GM18517 (cell line): ENCODE measurements around the gene THEM4.
"Not testable (repeated sequence)": the region's sequence is repeated elsewhere in the genome, so short reads cannot be mapped to it uniquely, and the experiment has no call there.

Experiments used
- ATAC-seq: cut with Tn5 transposase; IDR thresholded peaks from one replicate; pipeline ENCODE4 v1.9.1; 2021; ENCODE audit warnings: mild to moderate bottlenecking, moderate library complexity; ENCODE audit not compliant: unreplicated experiment

The THEM4 gene

DNA sequence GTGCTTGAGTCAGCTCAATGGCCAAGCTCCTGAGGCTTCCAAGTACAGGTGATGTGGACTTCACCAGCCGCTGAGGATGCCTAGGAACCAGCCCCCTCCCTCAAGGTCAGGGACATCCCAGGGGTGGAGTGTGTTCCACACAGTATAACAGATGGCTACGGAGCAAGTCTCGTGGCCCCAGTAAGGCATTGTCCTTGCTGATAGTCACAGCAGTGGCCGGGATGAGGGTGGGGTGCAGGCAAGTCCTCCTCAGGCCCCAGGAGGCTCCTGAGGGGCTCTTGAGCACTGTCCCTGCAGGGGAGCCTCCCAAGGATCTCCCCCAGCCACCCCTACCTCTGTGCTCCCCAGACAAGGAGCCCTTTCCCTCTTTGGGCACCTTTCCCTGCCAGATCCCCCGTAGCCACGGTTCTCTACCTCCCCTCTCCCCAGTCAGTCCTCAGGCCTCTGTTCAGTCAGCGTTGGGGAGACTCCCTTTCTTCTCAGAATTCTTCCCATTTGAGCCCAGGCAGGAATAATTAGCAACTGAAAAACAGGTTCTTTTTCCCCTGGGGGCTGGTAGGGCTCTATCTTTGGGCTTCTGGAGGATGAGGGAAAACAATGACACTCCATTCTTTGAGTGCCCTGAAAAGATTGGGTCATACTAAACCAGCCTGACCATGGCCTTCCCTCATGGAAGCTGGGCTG, 48.7 kb downstream of the THEM4 start:
- ATAC-seq = no peak

DNA sequence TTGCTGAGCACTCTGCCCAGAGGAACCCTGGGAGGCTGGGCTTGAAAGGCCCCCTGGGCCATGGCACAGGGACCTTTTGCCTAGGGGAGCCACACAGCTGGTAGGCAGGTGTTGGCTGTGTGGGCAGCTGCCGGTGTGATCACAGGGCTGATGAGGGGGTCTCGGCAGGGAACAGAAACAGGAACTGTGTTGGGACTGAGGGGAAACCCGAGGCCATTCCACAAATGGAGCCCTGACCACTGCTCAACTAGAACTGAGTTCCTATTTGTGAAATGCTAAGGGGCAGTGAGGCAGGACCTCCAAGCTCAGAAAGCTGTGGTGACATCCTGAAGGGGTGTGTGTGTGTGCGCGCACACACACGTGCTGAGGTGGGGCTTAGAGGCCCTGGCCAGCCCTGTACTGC, 49.4 kb downstream of the THEM4 start:
- no peak for ATAC-seq

DNA sequence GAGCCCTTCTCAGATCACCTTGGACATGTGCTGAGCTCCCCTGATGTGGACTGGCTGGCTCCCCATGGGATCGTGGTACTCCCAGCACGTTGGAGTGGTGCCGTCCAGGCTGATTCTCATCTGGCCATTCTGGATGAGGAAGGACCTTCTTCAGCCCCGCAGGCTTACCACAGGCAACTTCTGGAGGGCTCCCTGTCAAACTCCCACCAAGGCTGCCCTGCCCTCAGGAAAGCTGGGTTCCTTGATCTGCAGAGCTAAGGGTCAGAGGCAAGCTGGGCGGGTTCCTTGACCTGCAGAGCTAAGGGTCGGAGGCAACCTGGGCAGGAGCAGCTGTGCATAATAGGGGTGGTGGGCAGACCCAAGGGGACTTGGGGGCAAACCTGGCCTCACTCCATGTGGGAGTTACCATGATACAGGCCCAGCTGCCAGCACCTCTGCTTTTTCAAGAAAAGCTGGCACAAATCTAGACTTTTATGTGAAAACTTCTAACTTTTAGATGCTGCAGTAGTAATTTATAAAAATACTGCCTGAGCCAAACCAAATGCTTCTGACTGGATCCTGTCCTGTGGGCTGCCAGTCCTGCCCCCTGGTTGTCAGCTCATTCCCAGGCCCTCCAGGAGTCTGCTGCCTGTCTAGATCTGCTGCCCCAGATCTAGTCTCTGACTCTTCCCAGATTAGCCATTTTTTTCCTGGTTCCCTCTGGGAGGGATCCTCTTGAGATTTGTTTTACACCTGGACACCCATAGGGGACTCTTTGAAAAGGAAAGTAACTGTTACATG, 50.2 kb downstream of the THEM4 start:
- no peak for ATAC-seq

DNA sequence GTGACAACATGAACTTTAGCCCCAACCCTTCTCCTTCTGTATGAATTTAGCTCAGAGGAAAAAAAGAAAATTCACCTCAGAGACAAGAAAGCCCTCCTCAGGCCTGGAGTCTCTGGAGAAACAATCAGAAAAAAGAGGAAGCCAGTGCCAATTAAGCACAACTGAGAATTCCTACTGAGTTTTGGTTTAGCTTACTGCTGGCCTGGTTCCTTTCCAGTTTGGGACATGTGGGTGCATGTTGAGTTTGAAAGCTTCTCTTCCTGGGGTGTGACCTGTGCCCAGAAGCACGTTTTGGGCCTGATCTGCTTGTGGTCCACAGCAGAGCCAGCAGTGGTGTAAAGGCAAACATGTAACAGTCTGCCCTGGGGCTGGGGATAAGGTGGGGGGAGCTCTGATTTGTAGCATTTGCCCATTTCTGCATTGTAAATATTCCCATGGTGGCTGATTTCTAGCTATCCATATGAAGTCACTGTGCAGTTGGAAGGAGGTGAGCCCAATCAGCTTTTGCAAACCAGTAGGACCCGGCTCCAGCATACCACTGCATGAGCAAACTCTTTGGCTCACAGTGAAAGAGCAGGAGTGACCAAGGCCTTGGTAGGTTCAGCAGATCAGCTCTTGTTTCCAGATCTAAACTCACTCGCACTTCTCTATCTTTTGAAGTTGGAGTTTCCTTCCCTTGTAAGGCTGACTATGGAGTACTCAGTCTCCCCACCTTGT, 51.1 kb downstream of the THEM4 start:
- ATAC-seq = no peak

DNA sequence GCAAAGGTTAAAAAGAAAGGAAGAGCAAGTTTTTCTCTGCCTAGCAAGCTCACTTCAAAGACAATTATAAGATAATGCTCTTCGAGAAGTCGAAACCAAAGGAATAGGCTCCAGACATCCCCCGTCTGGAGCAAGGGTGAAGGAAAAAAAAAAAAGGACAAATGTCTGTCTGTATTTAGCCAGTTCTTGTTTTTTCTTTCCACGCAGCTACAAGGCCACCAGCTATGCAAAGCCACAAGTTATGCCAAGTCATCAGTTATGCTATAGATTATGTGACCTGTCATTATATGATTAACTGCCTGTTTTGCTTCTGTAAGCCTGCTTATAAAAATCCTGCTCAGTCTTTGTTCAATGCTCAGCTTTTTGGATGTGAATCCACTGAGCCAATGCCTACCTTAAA, 53.4 kb downstream of the THEM4 start:
- no peak for ATAC-seq

DNA sequence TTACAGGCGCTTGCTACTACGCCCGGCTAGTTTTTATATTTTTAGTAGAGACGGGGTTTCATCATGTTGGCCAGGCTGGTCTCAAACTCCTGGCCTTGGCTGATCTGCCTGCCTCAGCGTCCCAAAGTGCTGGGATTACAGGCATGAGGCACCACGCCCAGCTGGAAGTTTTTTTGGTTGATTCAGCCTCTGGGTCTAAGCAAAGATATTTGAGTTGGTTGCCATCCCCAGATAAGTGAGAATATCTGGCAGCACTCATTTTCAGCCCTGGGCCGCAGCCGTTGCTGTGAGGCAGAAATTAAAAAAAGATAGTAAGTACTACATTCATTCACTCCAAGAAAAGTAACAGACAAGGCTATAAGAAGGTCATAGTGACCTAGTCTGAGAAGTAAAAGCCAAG, 53.8 kb downstream of the THEM4 start:
- not testable (repeated sequence) for ATAC-seq

DNA sequence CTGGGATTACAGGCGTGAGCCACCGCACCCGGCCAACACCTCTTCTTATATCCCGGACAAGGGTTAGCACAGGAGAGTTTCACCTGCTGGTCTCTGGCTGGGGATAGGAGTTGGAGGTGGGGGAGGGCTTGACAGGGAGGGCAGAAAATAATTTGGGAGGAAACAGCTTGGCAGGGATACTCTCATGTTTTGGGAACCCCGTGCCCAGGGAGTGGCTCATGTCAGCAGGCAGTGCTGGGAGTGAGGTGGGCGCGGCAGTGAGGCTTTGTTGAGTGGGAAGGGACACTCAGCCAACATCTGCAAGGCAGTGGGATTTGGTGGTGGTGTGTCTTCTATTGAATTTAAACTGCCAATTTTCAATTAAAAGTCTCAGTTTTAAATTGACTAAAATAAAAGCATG, 54.7 kb downstream of the THEM4 start:
- ATAC-seq = no peak

DNA sequence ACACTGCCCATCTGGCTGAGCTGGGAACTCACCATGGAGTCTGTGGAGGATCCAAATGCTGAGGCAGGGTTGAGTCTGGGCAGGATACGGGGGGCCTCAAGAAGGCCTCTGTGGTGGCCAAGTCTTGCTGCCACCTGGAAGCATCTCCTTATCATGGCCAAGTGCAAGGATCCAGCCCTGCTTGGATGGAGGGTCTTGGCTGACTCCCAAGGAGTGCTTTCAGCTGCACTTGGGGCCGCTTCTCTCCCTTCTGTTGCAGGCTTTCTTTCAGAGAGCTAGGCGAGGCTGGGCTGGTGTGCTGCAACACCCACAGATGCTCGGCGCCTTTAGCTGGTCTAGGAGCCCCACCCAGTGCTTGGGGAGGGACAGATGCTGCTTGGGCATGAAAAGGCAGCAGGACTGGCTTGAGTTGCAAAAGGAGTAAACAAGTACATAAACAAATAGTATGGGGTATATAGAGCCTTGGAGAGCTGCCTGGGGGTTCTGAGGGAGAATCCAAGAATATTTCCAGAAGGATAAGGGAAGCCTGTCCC, 55.8 kb downstream of the THEM4 start, which contains the start of gene THEM5:
THEM5 (minus strand) TSS at position 302 of the 533 bp plus-strand sequence; CDS start at position 155, 147 bp downstream.
- ATAC-seq = no peak

DNA sequence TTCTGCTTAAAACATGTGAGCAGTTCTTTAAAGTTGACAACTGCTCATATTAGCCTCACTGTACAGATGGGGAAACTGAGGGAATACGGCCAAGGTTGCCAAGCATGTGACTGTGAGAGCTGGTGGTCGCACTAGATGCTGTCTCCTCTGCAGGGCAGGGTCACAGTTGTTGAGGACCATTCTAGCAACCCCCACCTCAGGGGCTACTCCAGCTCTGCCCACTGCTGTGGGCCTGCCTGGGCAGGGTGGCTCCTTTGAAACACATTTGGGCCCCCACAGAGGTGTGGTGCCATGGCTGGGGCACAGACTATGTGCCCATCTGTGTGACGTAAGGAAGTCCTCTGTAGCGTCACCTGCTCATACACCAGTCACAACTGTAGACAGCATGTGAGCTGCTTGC, 56.6 kb downstream of the THEM4 start:
- no peak for ATAC-seq

DNA sequence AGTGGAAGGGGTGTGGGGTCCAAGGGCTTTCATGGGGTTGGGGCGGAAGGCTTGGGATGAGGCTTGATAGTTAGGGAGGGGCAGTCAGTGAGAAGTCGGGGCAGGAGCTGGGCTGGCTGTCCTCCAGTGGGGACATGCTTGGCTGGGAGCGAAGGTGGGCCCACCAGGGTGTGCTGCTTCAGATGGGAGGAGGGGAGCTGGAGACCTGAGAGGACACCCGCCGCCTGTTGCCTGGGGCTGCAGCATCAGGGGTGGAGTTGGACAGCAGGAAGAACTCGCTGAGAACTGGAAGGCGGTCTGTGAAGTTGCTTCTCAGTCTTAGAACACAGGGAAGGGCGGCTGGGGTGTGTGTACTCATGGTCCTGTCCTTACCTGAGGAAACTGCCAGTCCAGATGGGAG, 57.4 kb downstream of the THEM4 start:
- ATAC-seq = no peak

DNA sequence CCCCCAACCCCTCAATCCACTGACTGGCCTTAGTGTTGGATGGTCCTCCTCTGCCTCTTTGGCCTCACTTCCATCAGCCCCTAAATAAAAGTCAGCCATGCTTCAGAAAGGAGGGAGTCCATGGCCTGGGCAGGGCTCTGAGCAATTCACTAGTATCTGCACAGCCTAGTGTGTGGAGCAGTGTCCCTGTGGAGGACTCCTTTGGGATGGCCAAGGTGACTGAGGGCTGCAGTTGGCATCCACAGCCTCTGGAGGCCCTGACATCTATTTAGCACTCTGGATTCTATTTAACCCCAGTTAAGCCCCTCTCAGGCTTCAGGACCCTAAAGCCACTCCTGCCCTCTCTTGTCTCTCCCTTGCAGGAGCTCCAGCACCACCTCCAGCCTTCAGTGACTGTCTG, 59.4 kb downstream of the THEM4 start:
- ATAC-seq = no peak

DNA sequence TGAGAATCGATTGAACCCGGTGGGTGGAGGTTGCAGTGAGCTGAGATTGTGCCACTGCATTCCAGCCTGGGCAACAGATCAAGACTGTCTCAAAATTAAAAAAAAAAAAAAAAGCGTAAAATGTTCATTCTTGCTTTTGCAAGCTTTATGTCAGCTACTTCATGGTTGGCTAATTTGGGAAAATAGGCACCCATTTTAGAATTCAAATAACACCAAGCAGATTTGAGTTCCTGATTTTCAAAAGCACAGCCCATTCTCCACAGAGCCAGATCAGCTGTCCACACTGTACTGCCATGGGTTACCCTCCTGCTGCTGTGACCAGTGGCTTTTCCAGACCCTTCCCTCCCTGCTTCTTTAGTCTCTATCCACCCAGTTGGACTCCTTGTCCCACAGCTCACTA, 60.2 kb downstream of the THEM4 start:
- no peak for ATAC-seq

DNA sequence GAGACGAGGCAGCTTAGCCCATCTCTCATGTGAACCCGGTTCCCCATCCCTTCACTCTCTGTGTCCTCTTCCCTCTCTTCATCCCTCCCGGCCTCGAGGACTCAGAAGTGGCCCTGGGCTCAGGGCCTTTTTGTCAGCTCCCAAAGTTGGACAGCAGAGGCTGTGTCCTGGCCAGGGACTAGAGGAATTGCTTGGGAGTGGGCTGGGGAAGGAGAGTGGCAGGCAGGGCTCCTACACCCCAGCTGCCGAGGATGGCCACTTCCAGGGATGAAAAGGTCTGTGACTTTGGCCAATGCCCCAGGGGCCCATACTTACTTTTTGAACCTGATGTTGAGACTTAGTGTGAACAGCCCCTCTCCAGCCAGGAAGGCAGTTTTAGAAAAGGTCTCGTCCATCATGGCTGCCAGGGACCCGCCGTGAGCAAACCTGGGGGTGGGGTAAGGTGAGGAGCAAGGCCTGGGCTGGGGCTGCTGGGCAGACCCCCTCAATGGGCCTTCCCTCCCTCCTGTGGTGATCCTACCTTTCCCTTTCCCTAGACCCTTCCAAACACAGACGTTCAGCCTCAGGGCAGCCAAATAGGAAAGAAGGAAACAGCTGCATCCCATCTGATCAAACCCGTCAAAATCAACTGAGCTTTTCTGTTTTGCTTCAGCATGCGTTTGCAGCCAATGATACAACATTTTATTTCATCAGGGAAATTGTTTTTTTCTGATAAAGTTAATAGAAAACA, 61.3 kb downstream of the THEM4 start:
- ATAC-seq = no peak

DNA sequence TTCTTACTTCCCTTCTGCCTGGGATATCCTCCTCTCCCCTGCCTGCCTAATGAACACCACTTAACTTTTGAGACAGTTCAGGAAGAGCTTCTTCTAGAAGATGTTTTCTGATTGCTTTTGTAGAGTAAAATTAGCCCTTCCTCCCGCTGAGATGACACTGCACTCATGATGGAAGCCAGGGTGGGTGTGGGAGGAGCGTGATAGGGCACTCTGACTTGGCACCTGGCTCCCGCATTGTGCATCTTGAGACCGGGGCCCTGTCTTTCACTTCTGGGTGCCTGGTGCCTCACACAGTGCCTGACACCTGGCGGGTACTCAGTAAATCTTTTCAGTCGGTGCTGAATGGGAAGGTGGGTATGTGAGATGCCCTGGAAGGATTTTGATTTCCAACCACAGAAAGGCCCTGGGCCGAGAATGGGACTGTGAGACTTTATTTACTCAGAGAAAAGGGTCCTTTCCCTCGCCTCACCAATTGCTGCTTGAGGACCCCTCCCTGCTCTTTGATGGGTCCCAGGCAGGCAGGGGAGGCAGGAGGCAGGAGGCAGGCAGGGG, 62.5 kb downstream of the THEM4 start:
- no peak for ATAC-seq

DNA sequence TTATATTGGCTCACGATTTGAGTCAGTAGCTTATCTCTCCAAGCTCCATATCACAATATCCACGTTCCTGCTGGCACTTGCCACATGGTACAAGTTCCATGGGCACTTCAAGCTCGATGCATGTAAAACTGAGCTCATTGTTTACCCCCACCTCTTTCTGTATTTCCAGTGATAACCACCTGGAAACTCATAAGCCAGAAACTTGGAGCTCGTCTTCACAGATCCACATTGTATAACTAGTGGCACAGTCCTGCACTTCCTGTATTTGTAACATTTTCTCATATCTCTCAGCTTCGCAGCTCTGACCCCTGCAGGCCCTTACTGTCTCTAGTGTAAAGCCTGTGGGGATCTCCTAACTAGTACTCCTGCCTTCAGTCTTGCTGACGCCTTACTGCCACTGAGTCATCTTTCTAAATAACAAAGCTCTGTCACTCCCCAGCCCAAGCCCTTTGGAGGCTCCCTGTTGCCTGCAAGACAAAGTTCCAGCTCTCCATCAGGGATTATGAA, 63.2 kb downstream of the THEM4 start:
- ATAC-seq = no peak

DNA sequence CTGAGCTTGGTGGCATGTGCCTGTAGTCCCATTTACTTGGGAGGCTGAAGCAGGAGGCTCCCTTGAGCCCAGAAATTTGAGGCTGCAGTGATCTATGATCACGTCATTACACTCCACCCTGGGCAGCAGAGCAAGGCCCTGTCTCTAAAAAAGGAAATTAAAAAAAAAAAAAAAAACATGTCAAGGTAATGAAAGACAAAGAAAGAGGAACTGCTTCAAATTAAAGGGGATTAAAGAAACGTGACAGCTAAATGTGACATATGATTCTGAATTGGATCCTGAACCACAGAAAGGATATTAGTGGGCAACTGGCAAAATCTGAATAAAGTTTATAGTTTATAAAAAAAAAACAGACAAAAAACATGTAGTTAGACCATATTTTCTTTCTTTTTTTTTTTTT, 65.9 kb downstream of the THEM4 start:
- no peak for ATAC-seq

DNA sequence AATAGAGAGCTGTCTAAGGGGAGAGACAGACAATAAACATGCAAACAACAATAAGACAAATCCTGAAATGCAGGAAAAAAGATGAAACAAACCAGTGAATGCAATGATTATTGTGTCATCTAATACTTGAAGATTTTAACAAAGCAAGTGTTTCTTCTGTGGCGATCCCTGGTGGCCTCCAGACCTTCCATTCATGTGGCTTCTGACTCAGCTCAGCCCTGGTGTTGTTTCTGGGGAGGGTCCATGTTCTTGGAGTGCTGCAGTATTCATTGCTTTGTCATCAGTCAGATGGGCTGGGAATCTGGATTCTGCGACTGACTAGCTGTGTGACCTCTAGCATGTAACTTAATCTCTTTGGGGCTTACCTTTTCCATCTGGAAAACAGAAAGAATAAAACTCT, 68.2 kb downstream of the THEM4 start:
- ATAC-seq = no peak

DNA sequence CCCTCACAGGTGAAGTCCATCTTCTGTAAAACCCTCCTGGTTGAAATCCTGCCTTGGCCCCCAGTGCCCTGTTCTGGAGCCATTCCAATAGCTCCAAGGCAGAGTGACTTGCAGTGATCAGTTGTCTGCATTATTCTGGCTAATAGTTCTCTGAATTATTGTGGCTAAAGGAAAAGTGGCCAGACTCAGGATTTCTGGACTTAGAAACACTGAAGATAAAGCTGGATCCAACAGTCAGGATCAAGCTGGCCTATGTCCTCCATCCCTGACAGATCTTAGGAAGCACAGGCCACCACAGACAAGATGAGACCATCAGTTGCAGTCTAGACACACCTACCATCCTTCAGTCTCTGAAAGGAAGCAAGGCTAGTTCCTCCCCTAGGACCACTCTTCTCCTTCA, 68.9 kb downstream of the THEM4 start:
- ATAC-seq = no peak

DNA sequence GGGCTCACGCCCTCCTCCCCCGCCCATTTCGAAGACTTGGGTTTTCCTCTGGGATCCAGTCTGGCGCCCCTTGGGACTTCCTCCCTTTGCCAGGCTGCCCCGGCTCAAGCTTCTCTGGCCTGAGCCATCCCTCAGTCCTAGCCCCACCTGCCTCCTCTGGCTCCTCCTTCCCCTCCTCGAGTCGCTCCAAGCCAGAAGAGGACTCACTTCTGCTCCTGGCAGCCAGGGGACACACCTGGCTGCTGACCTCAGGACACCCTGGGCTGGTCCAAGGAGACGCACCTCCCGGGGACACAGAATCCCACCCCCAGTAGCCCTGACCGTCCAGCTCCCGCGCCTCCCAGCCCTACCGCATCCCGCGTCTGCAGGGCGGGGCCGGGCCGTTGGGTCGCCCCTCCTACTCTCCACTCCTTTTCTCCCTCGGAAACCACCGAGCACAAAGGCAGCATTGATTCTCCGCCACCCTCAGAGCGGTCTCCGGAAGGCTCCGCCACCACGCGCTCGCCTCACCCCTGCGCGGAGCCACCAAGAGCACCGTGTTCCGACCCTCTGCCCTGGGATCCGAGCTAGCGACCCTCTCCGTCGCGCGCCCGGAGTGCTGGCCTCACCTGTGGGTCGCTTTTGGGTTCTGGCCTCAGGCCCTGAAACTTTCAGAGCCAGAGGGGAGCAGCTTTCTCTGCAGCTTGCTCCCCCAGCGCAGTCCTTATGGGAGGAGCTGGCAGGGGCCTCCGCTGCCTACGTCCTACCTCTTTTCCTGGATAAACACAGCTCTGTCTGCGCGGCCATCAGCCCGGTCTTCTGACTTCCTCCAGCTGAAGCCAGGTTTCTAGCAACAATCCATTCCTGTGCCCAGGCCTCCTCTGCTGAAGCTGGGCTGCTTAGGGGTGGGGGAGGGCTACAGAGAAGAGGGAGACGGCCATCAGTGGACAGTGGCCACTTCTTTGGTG, 69.6 kb downstream of the THEM4 start, which contains the start of gene C2CD4D:
C2CD4D (minus strand) TSS at position 364 of the 947 bp plus-strand sequence. CDS start 831 bp downstream, outside the sequence.
- no peak for ATAC-seq
